ENCODE data around the gene VAPB.

DNA sequence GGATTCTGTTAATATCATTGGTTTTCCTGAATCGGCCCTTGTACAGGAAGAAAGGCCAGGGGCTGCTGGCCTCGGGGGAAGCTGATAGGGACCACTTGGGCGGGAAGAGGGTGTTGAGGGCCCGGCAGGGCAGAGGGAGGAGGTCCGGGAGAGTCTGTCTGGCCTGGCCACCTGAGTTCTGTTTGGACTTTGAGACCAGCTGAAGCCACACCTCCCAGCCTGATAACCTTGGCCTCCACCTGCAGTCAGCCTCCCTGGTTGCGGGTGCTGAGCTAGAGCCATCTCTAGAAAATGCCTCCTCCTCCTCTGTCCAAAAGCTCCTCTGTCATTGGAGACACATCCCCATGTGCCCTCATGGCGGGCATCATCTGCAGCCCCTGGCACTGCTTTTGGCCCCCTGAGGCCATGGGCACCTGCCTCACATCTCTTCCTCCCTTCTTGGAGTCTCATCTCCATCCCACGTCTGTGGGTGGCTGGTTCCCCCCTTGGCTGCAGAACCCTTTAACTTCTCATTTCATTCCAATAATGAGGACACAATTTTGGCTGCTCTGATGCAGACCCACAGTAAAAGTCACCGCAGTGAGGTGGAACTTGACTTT is 109.5 kb downstream of the VAPB start:
- TF ChIP-seq EZH2phosphoT487 (IDR thresholded peaks at IDR 0.05; ENCODE audit: insufficient read depth, low read depth), result no peak
- TF ChIP-seq EZH2 (IDR thresholded peaks at IDR 0.05; ENCODE audit: insufficient read depth, poor library complexity, severe bottlenecking), result no peak

All from GM23248 (cell line).